Neutrophil (primary cell): Measurements from ENCODE around the gene YPEL4.

Experiments used
- H3K27ac ChIP-seq: fragments of 200-600 bp; sonication (generic); 2 replicates; pipeline ENCODE4 v1.5.1; 2016; ENCODE audit warnings: mild to moderate bottlenecking, moderate library complexity
- H3K27me3 ChIP-seq: fragments of 200-600 bp; sonication (generic); 2 replicates; pipeline ENCODE4 v1.6.0; 2016; ENCODE audit warnings: mild to moderate bottlenecking
- H3K36me3 ChIP-seq: fragments of 200-600 bp; sonication (generic); 2 replicates; pipeline ENCODE4 v1.5.1; 2017
- H3K4me1 ChIP-seq, 2 experiments: fragments of 200-600 bp in 1 of 2; sonication (generic) in 1 of 2; 1 replicate in 1 of 2; 2 replicates in 1 of 2; pipeline versions ENCODE4 v1.5.1 to v1.6.1; 2013 to 2016; ENCODE audit warnings: low read depth in 1 of 2, low read length in 1 of 2, mild to moderate bottlenecking in 1 of 2, moderate library complexity in 1 of 2; ENCODE audit not compliant: control insufficient read depth in 1 of 2, insufficient read depth in 1 of 2
- H3K4me3 ChIP-seq, 2 experiments: fragments of 200-600 bp in 1 of 2; sonication (generic) in 1 of 2; 1 replicate in 1 of 2; 2 replicates in 1 of 2; pipeline ENCODE4 v1.5.1; 2013 to 2016; ENCODE audit warnings: low read depth in 1 of 2, low read length in 1 of 2, mild to moderate bottlenecking in 1 of 2, moderate library complexity in 1 of 2
- H3K9me3 ChIP-seq: fragments of 200-600 bp; sonication (generic); 2 replicates; pipeline ENCODE4 v1.5.1; 2016
- TF ChIP-seq, protein P1 (sequence below): fragments of 200-600 bp; sonication (generic); IDR thresholded peaks from 2 replicates; pipeline ENCODE4 v1.5.1; 2016; ENCODE audit warnings: antibody characterized with exemption

The YPEL4 gene

DNA sequence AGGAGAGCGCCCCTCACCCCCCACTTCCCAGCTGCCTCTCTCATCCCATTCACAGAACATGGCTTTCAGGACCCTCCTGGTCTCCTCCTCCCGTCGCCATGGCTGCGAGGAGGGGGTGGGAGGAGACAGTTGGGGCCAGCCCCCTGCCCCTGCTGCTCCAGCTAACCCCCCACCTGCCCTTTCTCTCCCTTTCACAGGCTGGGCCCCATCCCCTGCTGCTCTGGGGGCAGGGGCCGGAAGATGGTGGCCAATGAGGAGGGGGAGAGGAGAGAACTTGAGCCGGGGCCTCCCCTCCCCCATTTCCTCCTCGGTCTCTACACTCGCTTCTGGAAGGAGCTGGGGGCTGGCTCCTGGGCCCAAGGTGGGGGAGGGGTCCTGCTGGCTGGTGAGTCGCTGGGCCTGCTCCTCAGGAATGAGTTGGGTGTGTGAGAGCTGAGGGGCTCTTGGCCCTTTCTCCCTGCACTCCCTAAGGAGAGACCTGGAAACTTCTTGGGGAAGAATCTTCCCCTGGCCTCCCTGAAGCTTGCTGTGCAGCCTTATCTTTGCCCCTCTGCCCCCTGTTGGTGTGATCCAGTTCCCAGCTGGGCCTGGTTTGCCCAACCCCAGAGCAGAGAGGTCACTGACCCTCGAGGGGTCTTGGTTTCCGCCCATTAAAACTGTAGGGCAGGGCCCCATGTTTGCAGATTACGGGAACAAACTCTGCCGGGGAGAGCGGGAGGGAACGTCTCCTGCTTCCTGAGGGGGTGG is 10.2 kb downstream of the YPEL4 start:
- Histone ChIP-seq H3K9me3 (no peaks in the 10 kb centered on the region), H3K4me3 (peak overlapping the region in 1 of 2 experiments; percentile 62), H3K4me1 (peaks cover 16 to 21% of the 10 kb centered on the region in 2 experiments), H3K27ac (no peak overlapping the region), H3K27me3 (peaks cover 89% of the 10 kb centered on the region), H3K36me3 (no peaks in the 10 kb centered on the region)
- TF ChIP-seq, protein P1, sequence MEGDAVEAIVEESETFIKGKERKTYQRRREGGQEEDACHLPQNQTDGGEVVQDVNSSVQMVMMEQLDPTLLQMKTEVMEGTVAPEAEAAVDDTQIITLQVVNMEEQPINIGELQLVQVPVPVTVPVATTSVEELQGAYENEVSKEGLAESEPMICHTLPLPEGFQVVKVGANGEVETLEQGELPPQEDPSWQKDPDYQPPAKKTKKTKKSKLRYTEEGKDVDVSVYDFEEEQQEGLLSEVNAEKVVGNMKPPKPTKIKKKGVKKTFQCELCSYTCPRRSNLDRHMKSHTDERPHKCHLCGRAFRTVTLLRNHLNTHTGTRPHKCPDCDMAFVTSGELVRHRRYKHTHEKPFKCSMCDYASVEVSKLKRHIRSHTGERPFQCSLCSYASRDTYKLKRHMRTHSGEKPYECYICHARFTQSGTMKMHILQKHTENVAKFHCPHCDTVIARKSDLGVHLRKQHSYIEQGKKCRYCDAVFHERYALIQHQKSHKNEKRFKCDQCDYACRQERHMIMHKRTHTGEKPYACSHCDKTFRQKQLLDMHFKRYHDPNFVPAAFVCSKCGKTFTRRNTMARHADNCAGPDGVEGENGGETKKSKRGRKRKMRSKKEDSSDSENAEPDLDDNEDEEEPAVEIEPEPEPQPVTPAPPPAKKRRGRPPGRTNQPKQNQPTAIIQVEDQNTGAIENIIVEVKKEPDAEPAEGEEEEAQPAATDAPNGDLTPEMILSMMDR: no peak

DNA sequence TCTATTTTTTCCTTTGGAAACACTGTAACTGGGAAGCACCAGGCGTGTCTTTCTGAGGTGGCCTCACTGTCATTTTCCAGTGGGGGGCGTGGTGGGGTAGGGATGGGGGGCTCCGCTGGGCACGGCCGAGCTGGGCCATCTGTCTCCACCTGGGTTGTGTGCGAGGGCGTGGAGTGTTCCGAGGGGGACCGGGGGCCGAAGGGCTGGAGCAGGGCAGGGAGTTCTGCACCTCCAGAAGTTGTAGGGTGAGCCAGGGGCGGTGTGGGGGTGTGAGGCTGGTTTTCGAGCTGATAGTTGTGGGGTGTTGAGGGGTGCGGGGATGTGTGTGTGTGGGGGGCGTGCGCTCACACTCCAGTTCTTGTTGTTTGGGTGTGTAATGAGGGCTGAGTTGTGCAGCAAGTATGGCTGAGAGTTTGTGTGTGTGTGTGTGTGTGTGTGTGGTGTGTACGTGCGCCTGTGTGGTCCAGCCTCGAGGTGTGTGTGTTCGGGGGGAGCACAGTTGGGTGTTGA is 10.8 kb downstream of the YPEL4 start:
- H3K27ac ChIP-seq: no peak overlapping the region
- peaks cover 89% of the 10 kb centered on the region for H3K27me3 ChIP-seq
- H3K4me1 ChIP-seq: peaks cover 16 to 21% of the 10 kb centered on the region in 2 experiments
- H3K9me3 ChIP-seq: no peaks in the 10 kb centered on the region
- no peaks in the 10 kb centered on the region for H3K36me3 ChIP-seq
- TF ChIP-seq, protein P1: no peak
- H3K4me3 ChIP-seq: peak overlapping the region; percentile 31 to 62

DNA sequence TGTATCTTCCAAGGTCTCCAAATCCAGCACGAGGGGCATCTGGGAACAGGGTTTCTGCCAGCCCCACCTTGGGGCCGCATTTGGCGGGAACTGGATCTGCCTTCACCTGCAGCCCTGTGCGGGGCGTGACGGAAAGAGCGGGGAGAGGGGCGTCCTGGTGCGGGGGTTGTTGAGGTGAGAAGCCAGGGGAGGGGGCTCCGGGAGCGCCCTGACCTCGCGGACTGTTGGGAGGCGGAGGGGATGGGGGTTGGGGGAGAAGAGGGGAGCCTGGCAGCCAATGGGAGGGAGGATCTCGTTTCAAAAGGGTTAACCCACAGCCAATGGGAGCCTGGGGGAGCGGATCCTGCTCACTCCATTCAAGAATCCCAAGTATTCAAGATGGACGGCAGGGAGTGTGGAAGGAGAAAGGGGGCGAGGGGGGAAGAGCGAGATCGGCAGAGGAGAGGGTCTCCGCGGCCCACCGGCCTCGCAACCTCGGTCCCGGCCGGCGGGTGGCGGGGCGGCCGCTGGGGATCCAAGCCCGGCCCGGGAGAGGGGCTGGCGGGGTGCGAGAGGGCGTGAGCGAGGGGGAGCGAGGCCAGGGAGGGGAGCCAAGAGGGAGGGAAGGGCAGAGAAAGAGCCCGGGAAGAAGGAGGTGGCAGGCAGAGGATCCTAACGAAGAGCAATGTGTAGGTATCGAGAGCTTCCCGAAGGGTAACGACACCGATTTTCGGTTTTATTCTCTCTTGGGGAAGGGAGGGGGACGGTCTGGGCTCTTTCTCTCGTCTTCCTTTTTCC is 11.5 kb downstream of the YPEL4 start:
- Histone ChIP-seq H3K4me1 (peaks cover 16 to 21% of the 10 kb centered on the region in 2 experiments), H3K36me3 (no peaks in the 10 kb centered on the region), H3K27me3 (peaks cover 88% of the 10 kb centered on the region), H3K9me3 (no peaks in the 10 kb centered on the region), H3K27ac (no peak overlapping the region), H3K4me3 (peak overlapping the region; percentile 31 to 62)
- TF ChIP-seq, protein P1: no peak

DNA sequence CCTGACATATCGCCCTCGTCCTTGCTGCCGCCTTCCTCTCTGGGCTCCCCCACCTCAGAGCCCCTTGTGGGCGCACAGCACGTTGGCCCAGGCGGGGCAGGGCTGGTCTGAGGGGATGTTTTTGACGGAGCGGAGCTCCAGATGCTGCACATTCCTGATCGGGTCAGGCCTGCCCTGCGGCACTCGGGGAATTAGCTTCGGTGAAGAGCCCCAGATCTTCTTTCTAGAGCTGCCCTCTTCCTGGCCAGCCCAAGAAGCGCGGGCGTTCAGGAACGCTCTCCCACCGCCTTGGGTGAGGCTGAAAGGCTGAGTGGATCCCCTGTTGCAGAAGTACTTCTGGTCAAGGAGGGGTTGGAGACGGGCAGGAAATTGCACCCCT is 12.1 kb downstream of the YPEL4 start:
- H3K4me3 ChIP-seq: peak overlapping the region in 1 of 2 experiments; percentile 62
- TF ChIP-seq, protein P1: no peak
- H3K9me3 ChIP-seq: no peaks in the 10 kb centered on the region
- H3K27me3 ChIP-seq: peaks cover 90% of the 10 kb centered on the region
- no peaks in the 10 kb centered on the region for H3K36me3 ChIP-seq
- no peak overlapping the region for H3K27ac ChIP-seq
- peaks cover 16 to 21% of the 10 kb centered on the region in 2 experiments for H3K4me1 ChIP-seq

DNA sequence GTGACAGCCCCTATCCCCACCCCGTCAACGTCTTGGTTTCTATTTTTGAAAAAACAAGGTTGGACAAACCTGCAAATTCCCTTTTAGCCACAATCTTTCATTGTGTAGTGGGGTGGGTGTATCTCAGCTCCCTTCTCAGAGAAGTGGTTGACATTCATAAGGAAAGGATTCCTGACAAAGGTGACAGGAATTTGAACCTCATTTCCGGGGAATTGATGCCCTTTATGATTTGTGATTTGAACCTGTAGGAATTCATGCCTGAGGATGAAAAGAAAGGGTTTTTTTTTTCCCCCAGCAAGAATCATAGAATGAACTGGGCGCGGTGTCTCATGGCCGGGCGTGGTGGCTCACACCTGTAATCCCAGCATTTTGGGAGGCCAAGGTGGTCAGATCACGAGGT is 14.5 kb downstream of the YPEL4 start:
- no peak overlapping the region for H3K4me3 ChIP-seq
- peaks cover 16 to 21% of the 10 kb centered on the region in 2 experiments for H3K4me1 ChIP-seq
- H3K27ac ChIP-seq: no peak overlapping the region
- no peaks in the 10 kb centered on the region for H3K9me3 ChIP-seq
- TF ChIP-seq, protein P1: no peak
- peaks cover 90% of the 10 kb centered on the region for H3K27me3 ChIP-seq
- H3K36me3 ChIP-seq: no peaks in the 10 kb centered on the region
